CD1c-positive myeloid dendritic cell (primary cell): Measurements from ENCODE around the gene TLE3.

ENCODE experiments used
- DNase-seq: peaks from one replicate; pipeline ENCODE4 v3.0.0-alpha.2; 2016; ENCODE audit errors: extremely low spot score

TLE3 gene

GRCh38 chr15:70006259-70007147 is 91.2 kb downstream of the TLE3 start:
- DNase-seq = no peak

GRCh38 chr15:70004826-70005225 is 92.9 kb downstream of the TLE3 start:
- DNase-seq = no peak

GRCh38 chr15:70002897-70003296 is 94.8 kb downstream of the TLE3 start:
- no peak for DNase-seq

GRCh38 chr15:70001859-70002258 is 95.9 kb downstream of the TLE3 start:
- no peak for DNase-seq

GRCh38 chr15:69999392-70000085 is 98.2 kb downstream of the TLE3 start:
- no peak for DNase-seq

- DNase-seq = no peak
These were observed 99.0 kb downstream of the TLE3 start for GRCh38 chr15:69998541-69999391.

GRCh38 chr15:69997813-69998212 is 99.9 kb downstream of the TLE3 start:
- DNase-seq = no peak
